Loucy (cell line): Measurements from ENCODE around the gene GOLGA8J.
"Not testable (repeated sequence)": the region's sequence is repeated elsewhere in the genome, so short reads cannot be mapped to it uniquely, and the experiment has no call there.

Experiments
- H2AFZ ChIP-seq: fragments of 200-600 bp; sonication (generic); 2 replicates; pipeline ENCODE4 v1.6.0; 2016; ENCODE audit warnings: antibody characterized with exemption, mild to moderate bottlenecking, low read length, moderate library complexity
- H3F3A ChIP-seq: fragments of 200-600 bp; 2 replicates; pipeline ENCODE4 v1.6.0; 2016; ENCODE audit warnings: antibody characterized with exemption, low read depth, mild to moderate bottlenecking
- H3K27me3 ChIP-seq: fragments of 200-600 bp; sonication (generic); 2 replicates; pipeline ENCODE4 v1.6.1; 2014; ENCODE audit warnings: low read length, mild to moderate bottlenecking; ENCODE audit not compliant: insufficient read depth, poor library complexity, severe bottlenecking
- H3K36me3 ChIP-seq: fragments of 200-600 bp; sonication (generic); 2 replicates; pipeline ENCODE4 v1.6.1; 2016; ENCODE audit warnings: low read length; ENCODE audit not compliant: insufficient read depth
- H3K4me1 ChIP-seq: fragments of 200-600 bp; sonication (generic); 2 replicates; pipeline ENCODE4 v1.5.1; 2014; ENCODE audit warnings: low read length, mild to moderate bottlenecking; ENCODE audit not compliant: insufficient read depth, poor library complexity, severe bottlenecking
- H3K4me2 ChIP-seq: fragments of 200-600 bp; sonication (generic); 2 replicates; pipeline ENCODE4 v1.6.0; 2014; ENCODE audit warnings: antibody characterized with exemption, low read length, low read depth, mild to moderate bottlenecking; ENCODE audit not compliant: poor library complexity, severe bottlenecking
- H3K4me3 ChIP-seq: fragments of 200-600 bp; sonication (generic); 2 replicates; pipeline ENCODE4 v1.5.1; 2014; ENCODE audit warnings: low read length, mild to moderate bottlenecking, mixed read lengths; ENCODE audit not compliant: poor library complexity, severe bottlenecking
- H3K79me2 ChIP-seq: fragments of 200-600 bp; sonication (generic); 2 replicates; pipeline ENCODE4 v1.6.1; 2014; ENCODE audit warnings: low read length; ENCODE audit not compliant: insufficient read depth
- H3K9ac ChIP-seq: fragments of 200-600 bp; sonication (generic); 2 replicates; pipeline ENCODE4 v1.6.0; 2014; ENCODE audit warnings: mild to moderate bottlenecking, low read depth, low read length, moderate library complexity; ENCODE audit not compliant: poor library complexity, severe bottlenecking
- H3K9me2 ChIP-seq: fragments of 200-600 bp; sonication (generic); replicated peaks from 2 replicates; pipeline ENCODE4 v1.6.1; 2016; ENCODE audit warnings: low read depth, low read length, mixed read lengths
- H3K9me3 ChIP-seq: fragments of 200-600 bp; sonication (generic); 2 replicates; pipeline ENCODE4 v1.6.1; 2014; ENCODE audit warnings: mild to moderate bottlenecking, antibody characterized with exemption, low read length, low read depth; ENCODE audit not compliant: insufficient read depth
- H4K20me1 ChIP-seq: fragments of 200-600 bp; sonication (generic); 2 replicates; pipeline ENCODE4 v1.6.0; 2014; ENCODE audit warnings: antibody characterized with exemption, low read length, mild to moderate bottlenecking; ENCODE audit not compliant: insufficient read depth, poor library complexity, severe bottlenecking
- CTCF ChIP-seq: fragments of 200-600 bp; sonication (generic); conservative IDR thresholded peaks from 2 replicates; pipeline ENCODE4 v1.5.1; 2014; ENCODE audit warnings: mild to moderate bottlenecking, antibody characterized with exemption, low read length
- EZH2phosphoT487 ChIP-seq: fragments of 200-600 bp; IDR thresholded peaks from 2 replicates; pipeline ENCODE4 v1.6.1; 2018; ENCODE audit warnings: antibody characterized with exemption, mild to moderate bottlenecking, moderate library complexity, borderline replicate concordance

GOLGA8J gene

DNA sequence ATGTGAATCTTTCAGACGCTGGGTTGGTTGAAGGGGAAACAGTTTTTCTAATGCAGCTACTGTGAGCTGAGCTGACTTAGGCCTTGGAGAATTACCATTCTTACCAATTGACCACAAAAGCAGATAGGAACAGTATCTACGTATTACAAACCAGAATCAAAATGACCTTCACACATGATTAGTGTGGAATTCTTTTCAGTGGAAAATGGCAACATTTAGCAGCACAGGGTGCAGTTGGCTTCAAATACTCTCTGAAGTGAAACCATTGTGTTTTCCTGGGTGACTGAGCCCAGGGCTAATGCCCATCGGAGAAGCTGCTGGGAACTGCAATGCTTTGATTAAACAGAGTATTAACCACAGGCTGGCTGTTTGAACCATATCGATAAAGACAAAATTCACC is 40.2 kb upstream of the GOLGA8J start:
- Histone ChIP-seq H3K36me3 (no peaks in the 10 kb centered on the region), H3K27me3 (no peaks in the 10 kb centered on the region)
- no peak for TF ChIP-seq EZH2phosphoT487
- TF ChIP-seq CTCF: no peak

DNA sequence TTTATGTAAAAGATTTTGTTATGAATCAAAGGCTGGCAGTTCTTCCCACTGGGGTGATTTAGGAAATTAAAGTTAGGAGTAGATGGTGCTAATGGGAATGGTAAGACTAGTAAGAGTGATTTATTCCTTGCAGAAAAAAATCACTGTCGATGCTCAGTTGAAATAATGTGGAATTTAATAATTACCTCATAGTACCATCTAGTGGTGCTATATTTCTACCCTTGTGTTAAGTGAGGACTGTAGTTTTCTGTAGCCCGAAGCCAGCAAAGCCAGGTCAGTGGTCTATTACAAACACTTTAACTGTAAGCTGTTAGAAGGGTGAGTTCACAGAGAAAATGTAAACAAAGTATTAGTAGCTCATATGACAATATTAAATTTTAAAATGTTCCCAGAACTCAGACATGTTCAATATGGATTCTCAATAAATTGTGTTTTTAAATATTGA is 39.5 kb upstream of the GOLGA8J start:
- TF ChIP-seq EZH2phosphoT487 (no peak), CTCF (no peak)
- no peaks in the 10 kb centered on the region for H4K20me1 ChIP-seq
- no peak overlapping the region for H2AFZ ChIP-seq
- no peaks in the 10 kb centered on the region for H3K36me3 ChIP-seq
- no peaks in the 10 kb centered on the region for H3K4me1 ChIP-seq
- no peak overlapping the region for H3K4me3 ChIP-seq
- H3K79me2 ChIP-seq: no peaks in the 10 kb centered on the region
- H3K9me3 ChIP-seq: no peaks in the 10 kb centered on the region
- no peaks in the 10 kb centered on the region for H3K27me3 ChIP-seq
- H3K4me2 ChIP-seq: no peak overlapping the region
- no peaks in the 10 kb centered on the region for H3F3A ChIP-seq
- no peaks in the 10 kb centered on the region for H3K9me2 ChIP-seq
- H3K9ac ChIP-seq: no peak overlapping the region

More for the DNA sequence above, 40.2 kb upstream of the GOLGA8J start:
- no peaks in the 10 kb centered on the region for H3K79me2 ChIP-seq
- no peaks in the 10 kb centered on the region for H3K9me2 ChIP-seq
- no peaks in the 10 kb centered on the region for H4K20me1 ChIP-seq
- no peaks in the 10 kb centered on the region for H3K4me1 ChIP-seq
- no peak overlapping the region for H3K4me3 ChIP-seq
- H2AFZ ChIP-seq: no peak overlapping the region
- H3K4me2 ChIP-seq: no peak overlapping the region
- no peaks in the 10 kb centered on the region for H3F3A ChIP-seq
- H3K9me3 ChIP-seq: no peaks in the 10 kb centered on the region
- no peak overlapping the region for H3K9ac ChIP-seq

DNA sequence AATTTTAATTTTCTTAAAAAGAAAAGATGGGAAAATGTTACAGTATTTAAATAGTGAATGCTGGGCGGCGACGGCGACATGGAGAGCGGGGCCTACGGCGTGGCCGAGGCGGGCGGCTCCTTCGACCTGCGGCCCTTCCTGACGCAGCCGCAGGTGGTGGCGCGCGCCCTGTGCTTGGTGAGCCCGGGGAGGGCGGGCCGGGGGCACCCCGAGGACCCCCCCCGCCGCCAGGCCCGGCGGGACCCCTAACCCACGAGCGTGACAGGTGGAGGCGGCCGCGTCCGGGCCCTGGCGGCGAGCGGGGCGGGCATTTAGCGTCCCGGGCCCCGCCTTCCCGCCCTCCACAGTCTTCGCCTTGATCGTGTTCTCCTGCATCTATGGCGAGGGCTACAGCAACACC is 38.4 kb upstream of the GOLGA8J start:
- H2AFZ ChIP-seq: no peak overlapping the region
- H3K4me2 ChIP-seq: no peak overlapping the region
- H3K36me3 ChIP-seq: no peaks in the 10 kb centered on the region
- no peaks in the 10 kb centered on the region for H3K27me3 ChIP-seq
- H3F3A ChIP-seq: no peaks in the 10 kb centered on the region
- no peak overlapping the region for H3K4me3 ChIP-seq
- no peaks in the 10 kb centered on the region for H3K9me3 ChIP-seq
- H3K9me2 ChIP-seq: no peaks in the 10 kb centered on the region
- H4K20me1 ChIP-seq: no peaks in the 10 kb centered on the region
- H3K4me1 ChIP-seq: no peaks in the 10 kb centered on the region
- TF ChIP-seq EZH2phosphoT487: no peak
- no peak for TF ChIP-seq CTCF
- H3K9ac ChIP-seq: no peak overlapping the region
- no peaks in the 10 kb centered on the region for H3K79me2 ChIP-seq

DNA sequence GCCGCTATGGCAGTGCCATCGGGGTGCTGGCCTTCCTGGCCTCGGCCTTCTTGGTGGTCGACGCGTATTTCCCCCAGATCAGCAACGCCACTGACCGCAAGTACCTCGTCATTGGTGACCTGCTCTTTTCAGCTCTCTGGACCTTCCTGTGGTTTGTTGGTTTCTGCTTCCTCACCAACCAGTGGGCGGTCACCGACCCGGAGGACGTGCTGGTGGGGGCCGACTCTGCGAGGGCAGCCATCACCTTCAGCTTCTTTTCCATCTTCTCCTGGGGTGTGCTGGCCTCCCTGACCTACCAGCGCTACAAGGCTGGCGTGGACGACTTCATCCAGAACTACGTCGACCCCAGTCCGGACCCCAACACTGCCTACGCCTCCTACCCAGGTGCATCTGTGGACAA is 37.9 kb upstream of the GOLGA8J start:
- H2AFZ ChIP-seq, H3K4me2 ChIP-seq, H3K27me3 ChIP-seq, H3K9me3 ChIP-seq, H4K20me1 ChIP-seq, H3K4me3 ChIP-seq, H3K36me3 ChIP-seq, H3K9me2 ChIP-seq, H3K9ac ChIP-seq, H3F3A ChIP-seq, H3K79me2 ChIP-seq, H3K4me1 ChIP-seq: not testable (repeated sequence)

- not testable (repeated sequence) for H3K9ac ChIP-seq, H3K9me2 ChIP-seq, H3K4me3 ChIP-seq, H3K4me2 ChIP-seq, H3K9me3 ChIP-seq, H3F3A ChIP-seq, H3K27me3 ChIP-seq, H3K4me1 ChIP-seq, H4K20me1 ChIP-seq, H3K36me3 ChIP-seq, H2AFZ ChIP-seq, H3K79me2 ChIP-seq
Measured at GRCh38 chr15:30045248-30046041, 37.3 kb upstream of the GOLGA8J start.
